ENCODE results near the gene GSPT2. TPM values are rescaled to one million over a fixed set of nuclear protein-coding genes. Genes with fewer than 3 reads are reported as not detected.

Gene GSPT2
- total RNA-seq, 1 experiment from 2014 or later, result not detected

DNA sequence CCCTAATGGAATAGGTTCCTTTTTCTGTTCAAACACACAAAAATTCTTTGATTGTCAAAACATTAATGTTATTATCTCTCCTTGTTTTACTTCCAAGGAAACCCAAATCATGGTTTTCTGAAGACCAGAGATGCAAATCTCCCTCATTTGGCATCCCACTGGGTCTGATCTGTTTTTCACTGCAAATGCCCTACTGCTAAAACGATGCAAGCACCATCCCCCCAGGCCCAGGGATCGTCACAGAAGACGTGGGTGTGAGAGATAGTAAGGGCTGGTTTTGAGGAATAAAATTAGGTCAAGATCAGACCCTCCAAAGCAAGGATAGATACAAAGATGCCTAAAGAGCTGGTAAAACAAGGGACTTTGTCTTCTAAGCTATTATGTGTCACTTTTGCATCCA lies 33.6 kb downstream of the GSPT2 start:
- DNase-seq (ENCODE audit: low read depth, low spot score) (no peak), ATAC-seq (no peak)
- ChIA-PET RAD21 (ENCODE audit: low non-redundant PET in 1 of 2, low total read pairs in 2 of 2, uncharacterized antibody in 2 of 2, unreplicated experiment in 2 of 2) (no interaction called here), CTCF (no interaction called here), POLR2A (no interaction called here)
- no TSS peak for BruUV-seq (replicated peaks)
- TF ChIP-seq, protein P1, sequence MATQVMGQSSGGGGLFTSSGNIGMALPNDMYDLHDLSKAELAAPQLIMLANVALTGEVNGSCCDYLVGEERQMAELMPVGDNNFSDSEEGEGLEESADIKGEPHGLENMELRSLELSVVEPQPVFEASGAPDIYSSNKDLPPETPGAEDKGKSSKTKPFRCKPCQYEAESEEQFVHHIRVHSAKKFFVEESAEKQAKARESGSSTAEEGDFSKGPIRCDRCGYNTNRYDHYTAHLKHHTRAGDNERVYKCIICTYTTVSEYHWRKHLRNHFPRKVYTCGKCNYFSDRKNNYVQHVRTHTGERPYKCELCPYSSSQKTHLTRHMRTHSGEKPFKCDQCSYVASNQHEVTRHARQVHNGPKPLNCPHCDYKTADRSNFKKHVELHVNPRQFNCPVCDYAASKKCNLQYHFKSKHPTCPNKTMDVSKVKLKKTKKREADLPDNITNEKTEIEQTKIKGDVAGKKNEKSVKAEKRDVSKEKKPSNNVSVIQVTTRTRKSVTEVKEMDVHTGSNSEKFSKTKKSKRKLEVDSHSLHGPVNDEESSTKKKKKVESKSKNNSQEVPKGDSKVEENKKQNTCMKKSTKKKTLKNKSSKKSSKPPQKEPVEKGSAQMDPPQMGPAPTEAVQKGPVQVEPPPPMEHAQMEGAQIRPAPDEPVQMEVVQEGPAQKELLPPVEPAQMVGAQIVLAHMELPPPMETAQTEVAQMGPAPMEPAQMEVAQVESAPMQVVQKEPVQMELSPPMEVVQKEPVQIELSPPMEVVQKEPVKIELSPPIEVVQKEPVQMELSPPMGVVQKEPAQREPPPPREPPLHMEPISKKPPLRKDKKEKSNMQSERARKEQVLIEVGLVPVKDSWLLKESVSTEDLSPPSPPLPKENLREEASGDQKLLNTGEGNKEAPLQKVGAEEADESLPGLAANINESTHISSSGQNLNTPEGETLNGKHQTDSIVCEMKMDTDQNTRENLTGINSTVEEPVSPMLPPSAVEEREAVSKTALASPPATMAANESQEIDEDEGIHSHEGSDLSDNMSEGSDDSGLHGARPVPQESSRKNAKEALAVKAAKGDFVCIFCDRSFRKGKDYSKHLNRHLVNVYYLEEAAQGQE (IDR thresholded peaks at IDR 0.05; ENCODE audit: low read depth), result no peak
- no peak for TF ChIP-seq EZH2 (IDR thresholded peaks at IDR 0.05)
- TF ChIP-seq RAD21 (IDR thresholded peaks at IDR 0.05; ENCODE audit: low read depth), result no peak
- TF ChIP-seq, protein P2, sequence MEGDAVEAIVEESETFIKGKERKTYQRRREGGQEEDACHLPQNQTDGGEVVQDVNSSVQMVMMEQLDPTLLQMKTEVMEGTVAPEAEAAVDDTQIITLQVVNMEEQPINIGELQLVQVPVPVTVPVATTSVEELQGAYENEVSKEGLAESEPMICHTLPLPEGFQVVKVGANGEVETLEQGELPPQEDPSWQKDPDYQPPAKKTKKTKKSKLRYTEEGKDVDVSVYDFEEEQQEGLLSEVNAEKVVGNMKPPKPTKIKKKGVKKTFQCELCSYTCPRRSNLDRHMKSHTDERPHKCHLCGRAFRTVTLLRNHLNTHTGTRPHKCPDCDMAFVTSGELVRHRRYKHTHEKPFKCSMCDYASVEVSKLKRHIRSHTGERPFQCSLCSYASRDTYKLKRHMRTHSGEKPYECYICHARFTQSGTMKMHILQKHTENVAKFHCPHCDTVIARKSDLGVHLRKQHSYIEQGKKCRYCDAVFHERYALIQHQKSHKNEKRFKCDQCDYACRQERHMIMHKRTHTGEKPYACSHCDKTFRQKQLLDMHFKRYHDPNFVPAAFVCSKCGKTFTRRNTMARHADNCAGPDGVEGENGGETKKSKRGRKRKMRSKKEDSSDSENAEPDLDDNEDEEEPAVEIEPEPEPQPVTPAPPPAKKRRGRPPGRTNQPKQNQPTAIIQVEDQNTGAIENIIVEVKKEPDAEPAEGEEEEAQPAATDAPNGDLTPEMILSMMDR (IDR thresholded peaks at IDR 0.05 in 2 of 3, conservative IDR thresholded peaks at IDR 0.05 in 1 of 3; ENCODE audit: borderline replicate concordance in 1 of 3, insufficient read depth in 1 of 3, low read depth in 2 of 3, low read length in 2 of 3), result no peak
- no peak for TF ChIP-seq EZH2phosphoT487 (IDR thresholded peaks at IDR 0.05; ENCODE audit: borderline replicate concordance)
- TF ChIP-seq POLR2AphosphoS5 (IDR thresholded peaks at IDR 0.05; ENCODE audit: low read depth, low read length), result no peak
- no peak for TF ChIP-seq YY1 (IDR thresholded peaks at IDR 0.05; ENCODE audit: extremely low read depth, insufficient replicate concordance, low read depth, low read length)
- no peak for TF ChIP-seq EGR1 (IDR thresholded peaks at IDR 0.05; ENCODE audit: low read depth)
- TF ChIP-seq, protein P3, sequence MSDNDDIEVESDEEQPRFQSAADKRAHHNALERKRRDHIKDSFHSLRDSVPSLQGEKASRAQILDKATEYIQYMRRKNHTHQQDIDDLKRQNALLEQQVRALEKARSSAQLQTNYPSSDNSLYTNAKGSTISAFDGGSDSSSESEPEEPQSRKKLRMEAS (IDR thresholded peaks at IDR 0.05), result no peak
- TF ChIP-seq SRF (IDR thresholded peaks at IDR 0.05; ENCODE audit: low read depth), result no peak
- TF ChIP-seq ELF1 (IDR thresholded peaks at IDR 0.05; ENCODE audit: borderline replicate concordance, low read depth), result no peak
- no peak for TF ChIP-seq ZFX (IDR thresholded peaks at IDR 0.05)
- TF ChIP-seq ZNF274 (IDR thresholded peaks at IDR 0.05; ENCODE audit: low read depth, low read length), result no peak
- TF ChIP-seq CBX3 (IDR thresholded peaks at IDR 0.05; ENCODE audit: low read depth), result no peak
- TF ChIP-seq SP1 (IDR thresholded peaks at IDR 0.05; ENCODE audit: low read depth), result no peak
- H3K9me3 ChIP-seq (ENCODE audit: control insufficient read depth in 1 of 2, insufficient read depth in 1 of 2, low read depth in 1 of 2, low read length in 2 of 2), result no peaks in the 10 kb centered on the region
- H3K9me2 ChIP-seq (ENCODE audit: insufficient read depth), result no peaks in the 10 kb centered on the region
- no peak overlapping the region for H3K27ac ChIP-seq (ENCODE audit: low read depth, low read length)
- intact Hi-C loops (cut with micrococcal nuclease), result no loop called here
- no peak overlapping the region for H3K9ac ChIP-seq (ENCODE audit: low read length)
- no peak overlapping the region for H2AFZ ChIP-seq (ENCODE audit: low read depth, low read length, poor library complexity, severe bottlenecking)
- no peak overlapping the region for H3K4me2 ChIP-seq (ENCODE audit: low read length)
- H3K4me3 ChIP-seq (replicated peaks in 1 of 2; ENCODE audit: low read depth in 1 of 2, low read length in 2 of 2), result no peak overlapping the region
- no peaks in the 10 kb centered on the region for H3K36me3 ChIP-seq (ENCODE audit: control insufficient read depth in 1 of 2, insufficient read depth in 2 of 2, low read length in 2 of 2)
- H3K27me3 ChIP-seq (ENCODE audit: insufficient read depth, low read length), result no peaks in the 10 kb centered on the region
- no peaks in the 10 kb centered on the region for H3K79me2 ChIP-seq (ENCODE audit: insufficient read depth, low read length)
- H4K20me1 ChIP-seq (ENCODE audit: insufficient read depth), result no peaks in the 10 kb centered on the region
- no peaks in the 10 kb centered on the region for H3K4me1 ChIP-seq (ENCODE audit: control insufficient read depth in 1 of 2, insufficient read depth in 2 of 2, low read length in 2 of 2)
